GM20000 (cell line): ENCODE data around the gene PPP1R9B.

Experiments
- DNase-seq: peaks from one replicate; pipeline ENCODE4 v3.0.0; 2012; ENCODE audit warnings: low spot score
- CTCF ChIP-seq: IDR thresholded peaks from 2 replicates; pipeline ENCODE4 v1.5.1; 2012; ENCODE audit warnings: mild to moderate bottlenecking, control low read depth; ENCODE audit errors: extremely low read depth, missing control alignments

The PPP1R9B gene, protein sequence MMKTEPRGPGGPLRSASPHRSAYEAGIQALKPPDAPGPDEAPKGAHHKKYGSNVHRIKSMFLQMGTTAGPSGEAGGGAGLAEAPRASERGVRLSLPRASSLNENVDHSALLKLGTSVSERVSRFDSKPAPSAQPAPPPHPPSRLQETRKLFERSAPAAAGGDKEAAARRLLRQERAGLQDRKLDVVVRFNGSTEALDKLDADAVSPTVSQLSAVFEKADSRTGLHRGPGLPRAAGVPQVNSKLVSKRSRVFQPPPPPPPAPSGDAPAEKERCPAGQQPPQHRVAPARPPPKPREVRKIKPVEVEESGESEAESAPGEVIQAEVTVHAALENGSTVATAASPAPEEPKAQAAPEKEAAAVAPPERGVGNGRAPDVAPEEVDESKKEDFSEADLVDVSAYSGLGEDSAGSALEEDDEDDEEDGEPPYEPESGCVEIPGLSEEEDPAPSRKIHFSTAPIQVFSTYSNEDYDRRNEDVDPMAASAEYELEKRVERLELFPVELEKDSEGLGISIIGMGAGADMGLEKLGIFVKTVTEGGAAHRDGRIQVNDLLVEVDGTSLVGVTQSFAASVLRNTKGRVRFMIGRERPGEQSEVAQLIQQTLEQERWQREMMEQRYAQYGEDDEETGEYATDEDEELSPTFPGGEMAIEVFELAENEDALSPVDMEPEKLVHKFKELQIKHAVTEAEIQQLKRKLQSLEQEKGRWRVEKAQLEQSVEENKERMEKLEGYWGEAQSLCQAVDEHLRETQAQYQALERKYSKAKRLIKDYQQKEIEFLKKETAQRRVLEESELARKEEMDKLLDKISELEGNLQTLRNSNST

DNA sequence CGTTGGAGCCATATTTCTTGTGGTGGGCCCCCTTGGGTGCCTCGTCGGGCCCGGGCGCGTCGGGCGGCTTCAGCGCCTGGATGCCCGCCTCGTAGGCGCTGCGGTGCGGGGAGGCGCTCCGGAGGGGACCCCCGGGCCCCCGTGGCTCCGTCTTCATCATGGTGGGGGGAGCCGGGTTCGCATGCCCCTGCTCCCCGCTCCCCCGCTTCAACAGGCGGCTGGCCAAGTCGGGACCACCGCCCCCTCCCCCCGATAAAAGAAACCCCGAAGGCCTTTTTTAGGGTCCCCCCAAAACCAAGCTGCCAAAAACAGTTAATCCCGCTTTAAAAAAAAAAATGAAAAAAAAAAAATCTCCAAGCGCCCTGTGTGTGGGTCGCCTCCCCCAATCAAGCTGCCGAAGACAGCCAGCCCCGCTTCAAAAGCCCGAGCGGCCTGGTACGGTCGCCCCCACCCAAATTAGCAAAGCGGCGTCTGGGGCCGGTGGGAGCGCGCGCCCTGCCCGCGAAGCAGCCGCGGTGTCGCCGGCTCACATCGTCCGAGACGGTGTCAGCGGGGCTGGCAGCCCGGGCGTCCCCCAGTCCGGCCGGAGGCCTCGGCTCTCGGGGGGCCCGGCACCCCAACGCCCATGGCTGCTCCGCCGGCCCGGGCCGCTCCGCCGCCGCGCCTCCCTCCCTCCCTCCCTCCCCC is at the start of gene PPP1R9B:
PPP1R9B (minus strand) TSS at position 324 of the 687 bp plus-strand sequence; CDS start at position 160, 164 bp downstream.
- no peak for TF ChIP-seq CTCF
- DNase-seq, result no peak

GRCh38 chr17:50199803-50200456 is 49.5 kb upstream of the PPP1R9B start:
- DNase-seq, result peak; percentile 88
- no peak for TF ChIP-seq CTCF

DNA sequence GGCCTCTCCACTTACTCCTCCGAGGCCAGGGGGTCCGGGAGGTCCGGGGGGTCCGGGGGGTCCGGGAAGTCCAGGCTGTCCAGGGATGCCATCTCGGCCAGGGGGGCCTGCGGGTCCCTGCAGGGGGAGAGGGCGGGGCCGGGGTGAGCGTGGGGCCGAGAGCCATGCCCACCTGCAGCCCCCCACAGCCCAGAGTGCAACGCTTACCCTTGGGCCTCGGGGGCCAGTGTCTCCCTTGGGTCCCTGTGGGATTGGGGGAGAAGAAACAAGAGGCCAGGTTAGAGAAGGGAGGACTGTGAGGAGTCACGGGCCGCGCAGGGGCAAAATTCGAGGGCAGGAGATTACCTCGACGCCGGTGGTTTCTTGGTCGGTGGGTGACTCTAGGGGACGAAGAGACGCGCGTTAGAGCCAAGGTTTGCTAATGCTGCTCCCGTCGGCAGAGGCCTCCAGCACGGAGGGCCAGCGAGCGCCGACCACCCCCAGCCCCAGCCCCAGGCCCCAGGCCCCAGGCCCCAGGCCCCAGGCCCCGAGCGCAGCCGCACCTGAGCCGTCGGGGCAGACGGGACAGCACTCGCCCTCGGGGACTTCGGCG is 48.8 kb upstream of the PPP1R9B start:
- DNase-seq, result no peak
- no peak for TF ChIP-seq CTCF

DNA sequence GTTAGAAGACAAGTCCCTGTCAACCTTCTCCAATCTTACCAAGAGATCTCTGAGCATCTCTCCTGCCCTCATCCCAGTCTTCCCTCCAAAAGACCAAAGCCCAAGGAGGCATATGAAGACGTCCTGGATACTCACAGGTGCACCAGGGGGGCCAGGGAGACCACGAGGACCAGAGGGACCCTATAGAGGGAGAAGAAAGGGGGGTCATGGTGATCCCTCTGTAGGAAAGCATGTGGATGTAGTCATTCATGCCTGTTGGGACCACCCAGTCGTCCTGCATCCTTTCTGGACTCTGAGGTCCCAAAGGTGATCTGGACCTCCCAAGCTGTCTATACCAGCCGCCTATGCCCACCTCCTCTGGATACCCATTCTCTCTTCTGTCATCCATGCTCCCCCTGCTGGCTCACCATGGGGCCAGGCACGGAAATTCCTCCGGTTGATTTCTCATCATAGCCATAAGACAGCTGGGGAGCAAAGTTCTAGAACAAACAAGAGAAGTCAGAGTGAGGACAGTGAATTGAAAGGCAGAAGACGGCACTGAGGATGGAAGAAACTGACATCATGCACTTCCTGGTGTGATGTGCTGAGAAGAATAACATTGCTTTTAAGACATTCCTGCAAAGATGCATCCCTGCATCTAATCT is 47.7 kb upstream of the PPP1R9B start:
- peak; percentile 91 for TF ChIP-seq CTCF

DNA sequence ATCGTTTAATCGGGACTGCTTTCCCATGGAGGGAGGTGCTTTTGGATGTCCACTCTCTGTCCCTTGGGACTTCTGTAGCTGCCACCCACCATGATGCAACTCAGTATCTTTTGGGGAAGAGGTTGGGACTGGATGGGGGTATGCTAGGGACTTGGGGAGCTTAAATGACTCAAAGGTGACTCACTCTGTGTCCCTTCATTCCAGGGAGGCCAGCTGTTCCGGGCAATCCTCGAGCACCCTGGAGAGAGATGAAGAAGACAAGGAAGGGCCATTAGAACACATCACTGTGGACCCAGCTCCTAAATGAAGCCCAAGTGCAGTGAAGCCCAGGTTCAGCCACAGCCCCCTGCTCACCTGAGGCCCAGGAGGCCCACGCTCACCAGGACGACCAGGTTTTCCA is 46.3 kb upstream of the PPP1R9B start:
- no peak for DNase-seq
- TF ChIP-seq CTCF, result no peak

More for the DNA sequence above, 47.7 kb upstream of the PPP1R9B start:
- DNase-seq, result peak; percentile 80

DNA sequence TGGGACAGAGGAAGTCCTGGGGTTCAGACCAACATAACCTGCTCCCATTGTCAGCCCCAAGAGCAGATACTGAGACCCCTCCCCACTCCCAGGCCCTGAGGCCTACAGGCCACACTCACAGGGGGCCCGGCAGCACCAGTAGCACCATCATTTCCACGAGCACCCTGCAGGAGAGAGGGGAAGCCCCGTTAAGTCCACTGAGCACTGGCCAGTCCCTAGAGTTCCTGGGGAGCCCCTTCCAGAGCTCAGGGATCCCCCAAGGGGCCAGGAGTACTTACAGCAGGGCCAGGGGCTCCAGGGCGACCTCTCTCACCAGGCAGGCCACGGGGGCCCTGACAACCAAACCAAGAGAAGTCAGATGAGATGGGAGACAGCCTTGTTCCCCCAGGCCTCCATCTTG is 45.6 kb upstream of the PPP1R9B start:
- TF ChIP-seq CTCF, result no peak
- no peak for DNase-seq
